Tongue (tissue), 2 donors: ENCODE results near the gene LTBP1. TPM values are rescaled to one million over a fixed set of nuclear protein-coding genes. Genes with fewer than 3 reads are reported as not detected.
"Not testable (repeated sequence)": the region's sequence is repeated elsewhere in the genome, so short reads cannot be mapped to it uniquely, and the experiment has no call there.

Source experiments
- DNase-seq: peaks from one replicate; pipeline ENCODE4 v3.0.0-alpha.2; 2015
- total RNA-seq: library from RNA; depleted of rRNA; stranded (reverse); fragments of >200 nt; gene quantifications from one replicate; pipeline ENCODE4 v1.2.3, GENCODE V29; 2014

LTBP1 gene, protein sequence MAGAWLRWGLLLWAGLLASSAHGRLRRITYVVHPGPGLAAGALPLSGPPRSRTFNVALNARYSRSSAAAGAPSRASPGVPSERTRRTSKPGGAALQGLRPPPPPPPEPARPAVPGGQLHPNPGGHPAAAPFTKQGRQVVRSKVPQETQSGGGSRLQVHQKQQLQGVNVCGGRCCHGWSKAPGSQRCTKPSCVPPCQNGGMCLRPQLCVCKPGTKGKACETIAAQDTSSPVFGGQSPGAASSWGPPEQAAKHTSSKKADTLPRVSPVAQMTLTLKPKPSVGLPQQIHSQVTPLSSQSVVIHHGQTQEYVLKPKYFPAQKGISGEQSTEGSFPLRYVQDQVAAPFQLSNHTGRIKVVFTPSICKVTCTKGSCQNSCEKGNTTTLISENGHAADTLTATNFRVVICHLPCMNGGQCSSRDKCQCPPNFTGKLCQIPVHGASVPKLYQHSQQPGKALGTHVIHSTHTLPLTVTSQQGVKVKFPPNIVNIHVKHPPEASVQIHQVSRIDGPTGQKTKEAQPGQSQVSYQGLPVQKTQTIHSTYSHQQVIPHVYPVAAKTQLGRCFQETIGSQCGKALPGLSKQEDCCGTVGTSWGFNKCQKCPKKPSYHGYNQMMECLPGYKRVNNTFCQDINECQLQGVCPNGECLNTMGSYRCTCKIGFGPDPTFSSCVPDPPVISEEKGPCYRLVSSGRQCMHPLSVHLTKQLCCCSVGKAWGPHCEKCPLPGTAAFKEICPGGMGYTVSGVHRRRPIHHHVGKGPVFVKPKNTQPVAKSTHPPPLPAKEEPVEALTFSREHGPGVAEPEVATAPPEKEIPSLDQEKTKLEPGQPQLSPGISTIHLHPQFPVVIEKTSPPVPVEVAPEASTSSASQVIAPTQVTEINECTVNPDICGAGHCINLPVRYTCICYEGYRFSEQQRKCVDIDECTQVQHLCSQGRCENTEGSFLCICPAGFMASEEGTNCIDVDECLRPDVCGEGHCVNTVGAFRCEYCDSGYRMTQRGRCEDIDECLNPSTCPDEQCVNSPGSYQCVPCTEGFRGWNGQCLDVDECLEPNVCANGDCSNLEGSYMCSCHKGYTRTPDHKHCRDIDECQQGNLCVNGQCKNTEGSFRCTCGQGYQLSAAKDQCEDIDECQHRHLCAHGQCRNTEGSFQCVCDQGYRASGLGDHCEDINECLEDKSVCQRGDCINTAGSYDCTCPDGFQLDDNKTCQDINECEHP (N-terminal part only)
- 167 TPM for total RNA-seq

GRCh38 chr2:32946314-32947075, at the start of gene LTBP1:
Gene LTBP1, plus strand, starts transcription at chr2:32946953. Its CDS starts 372 bp downstream, at chr2:32947325.
- DNase-seq = peak; percentile 89

GRCh38 chr2:32900246-32900973, 46.3 kb upstream of the LTBP1 start:
- peak; percentile 12 for DNase-seq

- no peak for DNase-seq
Measured at GRCh38 chr2:32901313-32901712, 45.4 kb upstream of the LTBP1 start.

GRCh38 chr2:32902174-32902573, 44.6 kb upstream of the LTBP1 start:
- DNase-seq = no peak

DNA sequence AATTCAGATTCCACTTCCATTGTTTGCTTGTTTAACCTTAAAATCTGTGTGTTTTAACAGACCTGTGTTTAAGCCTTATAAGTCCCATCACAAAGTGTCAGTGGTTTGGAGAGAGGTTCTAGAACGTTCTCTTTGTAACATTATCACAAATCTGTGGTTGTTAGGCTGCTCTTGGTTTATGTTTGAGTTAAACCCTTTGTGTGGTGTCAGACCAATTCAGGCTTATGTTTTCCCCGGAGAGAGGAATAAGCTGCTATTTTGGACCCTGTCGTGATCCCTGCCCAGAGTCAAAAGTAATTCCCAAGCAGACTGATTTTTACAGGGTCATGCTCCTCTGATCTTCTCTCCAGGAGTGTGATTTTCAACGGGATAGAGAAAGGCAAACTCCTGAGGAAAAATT, 43.8 kb upstream of the LTBP1 start:
- no peak for DNase-seq

- DNase-seq = no peak
Measured at GRCh38 chr2:32904074-32904473, 42.7 kb upstream of the LTBP1 start.

- peak; percentile 24 for DNase-seq
Measured at GRCh38 chr2:32904751-32905150, 42.0 kb upstream of the LTBP1 start.

GRCh38 chr2:32905270-32905669, 41.5 kb upstream of the LTBP1 start:
- DNase-seq = peak; percentile 16

GRCh38 chr2:32910883-32911598, 35.7 kb upstream of the LTBP1 start:
- no peak for DNase-seq

GRCh38 chr2:32915694-32916093, 31.1 kb upstream of the LTBP1 start:
- DNase-seq = no peak

- no peak for DNase-seq
Measured at GRCh38 chr2:32918774-32919173, 28.0 kb upstream of the LTBP1 start.

DNA sequence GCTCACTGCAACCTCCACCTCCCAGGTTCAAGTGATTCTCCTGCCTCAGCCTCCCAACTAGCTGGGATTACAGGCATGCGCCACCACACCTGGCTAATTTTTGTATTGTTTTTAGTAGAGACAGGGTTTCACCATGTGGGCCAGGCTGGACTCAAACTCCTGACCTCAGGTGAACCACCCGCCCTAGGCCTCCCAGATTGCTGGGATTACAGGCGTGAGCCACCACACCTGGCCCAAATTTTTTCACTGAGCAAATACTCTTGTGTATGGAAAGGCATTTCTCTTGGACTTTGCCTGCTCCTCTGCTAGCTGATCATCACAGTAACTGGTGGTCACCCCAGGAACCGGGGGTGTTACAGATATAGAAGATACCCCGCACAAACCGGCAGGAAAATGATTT, 26.9 kb upstream of the LTBP1 start:
- not testable (repeated sequence) for DNase-seq

- DNase-seq = not testable (repeated sequence)
Measured at GRCh38 chr2:32921486-32921885, 25.3 kb upstream of the LTBP1 start.

- no peak for DNase-seq
Measured at GRCh38 chr2:32922501-32922900, 24.3 kb upstream of the LTBP1 start.

DNA sequence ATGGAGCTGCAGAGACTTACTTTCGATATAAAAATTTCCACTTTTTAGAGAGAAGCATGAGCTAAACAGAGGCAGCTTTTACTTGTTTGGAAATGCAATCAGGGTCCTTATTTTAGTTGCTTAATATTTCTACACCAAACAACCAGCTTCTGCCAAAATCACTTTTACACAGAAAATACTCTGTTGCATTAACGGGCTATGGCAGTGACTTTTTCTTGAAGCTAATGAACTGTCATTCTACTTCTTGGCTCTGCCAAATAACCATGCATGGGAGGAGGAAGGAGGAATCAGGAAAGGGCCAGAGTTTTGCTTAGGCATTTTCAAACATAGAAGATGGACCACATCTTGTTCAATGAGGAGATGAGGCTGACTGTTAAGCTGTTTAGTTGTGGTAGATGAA, 23.6 kb upstream of the LTBP1 start:
- DNase-seq = no peak

GRCh38 chr2:32925283-32925815, 21.4 kb upstream of the LTBP1 start:
- DNase-seq = peak; percentile 17

DNA sequence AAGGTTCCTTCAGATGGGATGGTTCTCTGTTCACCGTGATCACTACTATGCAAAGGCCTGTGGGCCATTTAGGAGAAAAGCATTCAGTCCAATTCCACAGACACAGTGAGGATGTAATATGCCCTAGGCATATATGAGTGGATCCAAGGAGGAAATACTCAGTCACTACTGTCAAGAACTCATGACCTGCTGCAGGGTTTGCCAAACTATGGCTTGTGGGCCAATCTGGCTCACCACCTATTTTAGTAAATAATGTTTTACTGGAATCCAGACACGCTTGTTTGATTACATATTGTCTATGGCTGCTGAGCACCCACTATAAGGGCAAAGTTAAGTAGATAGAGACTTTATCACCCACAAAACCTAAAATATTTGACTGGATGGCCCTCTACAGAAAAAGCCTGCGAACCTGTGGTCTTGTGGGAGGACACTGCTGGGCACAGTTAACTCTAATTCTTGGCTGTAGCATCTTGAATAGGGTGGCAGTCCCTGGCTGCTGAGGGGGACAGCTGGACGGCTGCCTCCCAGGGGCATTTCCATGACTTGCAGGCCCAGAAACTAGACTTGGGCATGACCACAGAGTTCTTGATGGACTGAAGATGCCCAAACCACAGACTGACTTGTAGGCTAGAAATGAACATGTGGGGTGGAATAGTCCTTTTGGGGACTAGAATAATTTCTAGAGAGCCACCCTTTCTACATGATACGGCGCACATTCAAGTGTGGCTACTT, 20.6 kb upstream of the LTBP1 start:
- no peak for DNase-seq

DNA sequence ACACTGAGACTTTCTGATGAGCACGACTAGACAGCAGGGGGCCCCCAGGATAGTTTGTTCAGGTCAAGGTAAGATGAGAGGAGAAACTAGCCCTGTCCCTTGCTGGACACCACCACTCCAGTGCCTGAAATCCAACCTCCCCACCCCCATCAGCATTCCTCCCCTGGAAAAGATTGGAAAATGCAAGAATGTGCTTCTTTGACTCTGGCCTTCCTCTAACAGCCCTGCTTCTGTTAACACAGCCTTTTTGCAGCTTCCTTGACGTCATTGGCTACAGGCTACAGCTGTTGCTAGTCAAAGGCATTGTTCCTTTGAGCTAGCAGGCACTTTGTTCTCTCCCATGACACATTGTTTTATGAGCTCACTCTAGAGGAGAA, 20.1 kb upstream of the LTBP1 start:
- peak; percentile 39 for DNase-seq

- DNase-seq = no peak
Measured at GRCh38 chr2:32930436-32930835, 16.3 kb upstream of the LTBP1 start.
